ENCODE data around the gene ANXA7.
"Not testable (repeated sequence)": the region's sequence is repeated elsewhere in the genome, so short reads cannot be mapped to it uniquely, and the experiment has no call there.

ANXA7 gene

DNA sequence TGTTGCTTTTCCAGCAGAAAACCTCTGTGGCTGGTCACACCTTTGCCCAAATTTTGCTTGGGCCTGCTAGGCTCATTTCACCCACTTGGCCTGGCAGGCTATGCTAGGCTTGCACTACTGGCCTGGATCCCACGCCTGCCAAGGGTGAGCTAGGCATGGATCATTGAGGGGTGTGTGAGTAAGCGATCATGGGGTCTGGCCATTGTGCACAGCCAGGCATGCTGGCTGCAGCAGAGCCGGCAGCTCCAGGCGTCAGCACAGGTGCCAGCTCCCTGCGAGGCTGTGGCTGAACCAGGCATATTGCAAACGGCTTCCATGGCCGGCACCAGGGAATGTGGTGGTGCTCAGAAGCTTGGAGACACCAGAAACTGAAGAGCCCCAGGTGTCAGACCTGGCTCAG is 74.4 kb downstream of the ANXA7 start:
- no peak for DNase-seq (ENCODE audit: low read depth, low spot score)

DNA sequence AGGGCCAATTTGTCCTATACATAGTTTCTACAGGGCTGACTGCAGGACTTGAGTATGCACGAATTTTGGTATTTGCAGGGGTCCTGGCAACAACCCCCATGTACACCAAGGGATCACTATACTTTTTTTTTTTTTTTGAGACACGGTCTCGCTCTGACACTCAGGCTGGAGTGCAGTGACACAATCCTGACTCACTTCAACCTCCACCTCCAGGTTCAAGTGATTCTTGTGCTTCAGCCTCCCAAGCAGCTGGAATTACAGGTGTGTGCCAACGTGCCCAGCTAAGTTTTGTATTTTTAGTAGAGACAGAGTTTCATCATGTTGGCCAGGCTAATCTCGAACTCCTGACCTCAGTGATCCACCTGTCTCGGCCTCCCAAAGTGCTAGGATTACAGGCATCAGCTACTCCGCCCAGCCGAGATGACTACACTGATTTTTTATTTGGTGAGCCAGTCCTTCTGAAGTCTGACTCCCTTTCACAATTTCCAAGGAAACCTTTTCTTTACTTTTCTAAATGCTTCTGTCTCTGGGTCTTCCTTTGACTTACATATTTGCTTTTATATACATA is 75.0 kb downstream of the ANXA7 start:
- DNase-seq (ENCODE audit: low read depth, low spot score) = no peak

GRCh38 chr10:73333202-73333601 is 80.7 kb downstream of the ANXA7 start:
- DNase-seq (ENCODE audit: low read depth, low spot score) = no peak

- no peak for DNase-seq (ENCODE audit: low read depth, low spot score)
These were observed 81.5 kb downstream of the ANXA7 start for GRCh38 chr10:73332379-73332778.

- DNase-seq (ENCODE audit: low read depth, low spot score) = not testable (repeated sequence)
These were observed 85.3 kb downstream of the ANXA7 start for GRCh38 chr10:73328523-73328922.

GRCh38 chr10:73325290-73325689 is 88.6 kb downstream of the ANXA7 start:
- DNase-seq (ENCODE audit: low read depth, low spot score) = not testable (repeated sequence)

All from smooth muscle cell of the brain vasculature (primary cell).